Right forelimb (tissue), 1 donor: Measurements from ENCODE around the gene DKKL1.
A peak's percentile ranks its signal among the peaks of the same experiment; 100 is the strongest.

ENCODE experiments used
- DNase-seq: peaks from one replicate; pipeline ENCODE4 v3.0.0-alpha.2; 2018

Gene DKKL1

DNA sequence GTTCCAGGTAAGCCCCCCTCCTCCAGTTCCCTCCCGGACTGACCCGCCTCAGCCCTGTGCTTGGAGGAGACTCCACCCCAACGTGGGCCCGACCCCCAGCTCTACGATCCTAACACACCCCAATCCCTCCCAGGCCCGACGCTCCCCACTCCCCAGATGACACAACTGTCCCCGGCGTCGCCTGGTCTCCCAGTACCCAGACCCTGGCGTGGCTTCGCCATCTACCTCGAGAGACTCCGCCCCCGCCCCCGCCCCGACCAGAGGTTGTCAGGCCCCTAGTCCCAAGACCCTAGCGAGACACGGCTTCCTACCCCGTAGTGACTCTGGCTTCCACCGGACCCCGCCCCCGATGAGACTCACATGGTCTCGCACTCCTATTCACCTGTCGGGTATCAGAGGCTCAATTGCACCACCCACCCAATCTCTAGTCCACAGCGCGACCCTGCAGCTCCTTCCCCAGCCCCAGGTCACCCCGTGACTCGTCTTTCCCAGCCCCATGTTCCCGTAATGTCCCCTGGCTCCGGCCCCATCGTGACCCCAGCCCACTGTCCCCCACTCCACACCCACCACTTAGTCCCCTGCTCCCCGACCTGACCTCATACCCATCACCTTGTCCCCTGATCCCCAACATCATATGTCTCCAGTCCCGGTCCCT is 25.5 kb upstream of the DKKL1 start:
- DNase-seq = peak; percentile 54

DNA sequence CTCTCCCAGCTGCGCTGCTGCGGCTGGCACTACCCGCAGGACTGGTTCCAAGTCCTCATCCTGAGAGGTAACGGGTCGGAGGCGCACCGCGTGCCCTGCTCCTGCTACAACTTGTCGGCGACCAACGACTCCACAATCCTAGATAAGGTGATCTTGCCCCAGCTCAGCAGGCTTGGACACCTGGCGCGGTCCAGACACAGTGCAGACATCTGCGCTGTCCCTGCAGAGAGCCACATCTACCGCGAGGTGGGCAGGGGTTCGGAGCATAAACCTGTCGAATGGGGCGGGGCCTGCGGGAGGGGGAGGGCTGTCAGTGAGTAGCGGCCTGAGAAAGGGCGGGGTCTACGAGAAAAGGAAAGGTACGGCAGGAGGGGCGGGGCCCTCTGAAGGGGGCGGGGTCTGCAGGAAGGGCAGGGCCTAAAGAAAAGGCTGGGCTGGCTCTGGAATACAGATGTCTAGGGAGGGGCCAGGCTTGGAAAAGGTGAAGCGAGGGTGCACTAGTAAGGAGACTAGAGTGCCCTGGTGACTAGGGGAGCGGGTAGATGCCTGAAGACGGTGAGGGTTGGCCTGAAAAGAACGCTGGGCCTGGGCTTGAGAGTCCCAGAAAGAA is 24.9 kb upstream of the DKKL1 start:
- peak; percentile 67 for DNase-seq

DNA sequence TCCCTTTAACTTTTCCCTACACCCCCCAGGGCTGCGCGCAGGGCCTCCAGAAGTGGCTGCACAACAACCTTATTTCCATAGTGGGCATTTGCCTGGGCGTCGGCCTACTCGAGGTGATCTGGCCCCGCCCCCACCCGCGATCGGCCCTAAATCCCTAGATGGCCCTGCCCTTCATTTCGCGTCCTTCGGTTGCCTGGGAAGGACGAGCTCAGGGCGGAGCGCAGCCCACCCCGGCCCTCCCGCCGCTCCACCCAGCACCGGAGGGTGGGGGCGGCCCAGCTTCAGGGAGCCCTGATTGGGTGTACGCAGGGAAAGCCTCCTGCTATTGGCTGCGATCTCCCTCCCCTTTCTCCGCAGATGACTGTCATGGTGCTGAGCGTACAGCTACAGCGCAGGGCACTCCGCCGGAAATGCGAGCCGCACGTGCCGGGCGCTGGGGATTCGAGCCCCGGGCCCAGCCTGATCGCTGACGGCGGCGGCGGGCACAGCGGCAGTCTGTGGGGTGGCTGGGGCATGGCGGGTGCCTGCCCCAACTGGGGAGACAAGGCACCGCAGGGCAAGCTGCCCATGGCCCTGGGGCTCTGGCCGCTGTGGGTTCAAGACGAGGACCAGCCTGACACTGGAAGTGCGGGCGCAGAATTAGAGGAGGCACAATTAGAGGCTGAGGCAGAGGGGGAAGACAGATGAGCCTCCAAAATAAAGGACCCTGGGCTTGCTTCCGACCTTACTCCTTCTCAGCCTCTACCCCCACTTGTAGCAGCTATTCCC is 24.2 kb upstream of the DKKL1 start:
- DNase-seq = peak; percentile 90

DNA sequence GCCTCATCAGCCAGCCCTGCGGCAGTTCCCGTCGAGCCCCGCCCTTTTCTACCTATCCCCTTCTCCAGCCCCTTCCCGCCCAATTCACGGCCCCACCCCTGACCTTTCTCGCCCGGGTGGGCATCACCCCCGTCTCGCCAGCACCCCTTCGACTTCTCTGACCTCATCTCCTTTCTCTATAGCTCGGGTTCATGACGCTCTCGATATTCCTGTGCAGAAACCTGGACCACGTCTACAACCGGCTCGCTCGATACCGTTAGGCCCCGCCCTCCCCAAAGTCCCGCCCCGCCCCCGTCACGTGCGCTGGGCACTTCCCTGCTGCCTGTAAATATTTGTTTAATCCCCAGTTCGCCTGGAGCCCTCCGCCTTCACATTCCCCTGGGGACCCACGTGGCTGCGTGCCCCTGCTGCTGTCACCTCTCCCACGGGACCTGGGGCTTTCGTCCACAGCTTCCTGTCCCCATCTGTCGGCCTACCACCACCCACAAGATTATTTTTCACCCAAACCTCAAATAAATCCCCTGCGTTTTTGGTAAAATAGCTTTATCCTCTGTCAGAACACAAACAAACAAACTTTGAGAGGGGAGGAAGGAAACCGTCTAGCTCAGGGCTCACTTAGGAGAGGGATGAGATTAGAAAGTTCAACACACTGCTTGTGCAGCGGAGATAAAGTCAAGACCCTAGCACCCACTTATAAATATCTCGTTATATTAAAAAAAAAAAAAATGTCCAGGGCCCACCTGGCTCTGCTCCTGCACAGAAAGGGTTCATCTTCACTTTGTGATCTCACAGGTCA is 23.4 kb upstream of the DKKL1 start:
- peak; percentile 60 for DNase-seq

DNA sequence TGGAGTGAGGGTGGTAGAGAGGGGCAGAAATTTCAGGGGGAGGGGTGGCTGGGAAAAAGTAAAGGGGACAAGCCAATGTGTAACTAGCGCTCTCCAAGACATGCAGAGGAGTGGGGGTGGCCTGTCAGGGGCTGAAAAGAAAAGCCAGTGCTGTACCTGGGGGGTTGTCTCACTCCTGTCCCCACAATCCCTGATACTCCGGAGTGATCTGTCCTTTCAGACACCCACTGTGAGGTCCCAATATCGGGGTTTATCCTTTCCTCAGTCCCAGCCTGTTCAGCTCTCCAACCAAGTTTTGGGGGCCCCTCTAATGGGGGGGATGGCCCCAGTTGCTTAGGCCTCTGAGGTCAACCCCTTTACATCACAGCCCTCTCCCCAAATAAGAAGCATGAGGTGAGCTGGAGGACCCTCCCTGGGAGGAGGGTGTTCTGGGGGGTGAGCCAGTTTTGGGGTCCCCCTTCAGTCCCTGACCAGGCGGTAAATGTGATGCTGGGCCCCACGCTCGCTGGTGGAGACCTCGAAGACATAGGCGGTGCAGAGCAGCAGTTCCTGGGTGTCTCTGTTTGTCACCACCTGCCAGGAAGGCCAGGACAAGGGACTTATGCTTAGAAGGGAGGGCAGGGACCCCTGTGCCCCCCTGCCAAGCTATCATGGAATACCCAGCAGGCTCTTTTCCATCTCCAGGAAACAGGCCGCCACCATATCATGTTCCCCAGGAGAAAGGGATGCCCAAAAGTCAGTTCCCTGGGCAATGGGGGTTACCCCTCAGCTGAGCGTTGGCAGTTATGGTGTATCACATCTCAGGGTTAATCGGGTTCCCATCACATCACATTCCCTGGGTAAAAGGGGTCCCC is 22.6 kb upstream of the DKKL1 start:
- DNase-seq = peak; percentile 36

DNA sequence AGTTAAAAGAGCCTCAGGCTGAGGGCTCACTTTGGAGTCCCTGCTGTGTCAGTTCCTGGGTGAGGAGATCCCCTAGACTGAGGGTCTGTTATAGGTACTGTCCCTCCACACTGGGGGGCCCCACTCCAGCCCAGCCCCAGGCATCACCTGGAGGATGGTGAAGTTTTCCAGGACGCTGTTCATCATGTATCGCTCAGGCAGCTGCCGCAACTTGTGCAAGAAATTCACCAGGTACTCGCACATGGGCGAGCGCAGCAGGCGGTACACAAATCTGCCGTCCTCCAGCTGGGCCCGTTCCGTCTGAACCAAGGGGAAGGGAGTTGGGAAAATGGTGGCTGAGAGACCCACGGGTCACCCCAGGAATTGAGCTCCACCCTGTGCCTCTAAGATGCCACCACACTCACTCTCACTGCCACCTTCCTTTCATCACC is 21.4 kb upstream of the DKKL1 start:
- DNase-seq = peak; percentile 39

DNA sequence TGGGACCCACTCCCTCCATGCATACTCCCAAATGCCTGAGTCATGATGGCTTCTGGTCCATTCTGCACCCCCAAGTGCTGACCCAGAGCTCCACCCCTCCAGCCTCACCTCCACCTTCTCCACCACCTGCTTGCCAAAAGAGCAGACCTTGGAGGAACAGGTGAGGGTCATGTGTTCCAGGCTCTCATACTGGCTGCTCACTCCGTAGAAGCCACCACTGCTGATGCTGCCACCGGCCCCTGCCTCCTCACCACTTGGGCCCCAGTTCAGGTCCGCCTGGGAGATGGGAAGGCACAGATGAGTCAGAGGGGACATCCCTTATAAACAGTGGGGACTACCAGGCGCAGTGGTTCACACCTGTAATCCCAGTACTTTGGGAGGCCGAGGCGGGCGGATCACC is 20.6 kb upstream of the DKKL1 start:
- DNase-seq = peak; percentile 12

DNA sequence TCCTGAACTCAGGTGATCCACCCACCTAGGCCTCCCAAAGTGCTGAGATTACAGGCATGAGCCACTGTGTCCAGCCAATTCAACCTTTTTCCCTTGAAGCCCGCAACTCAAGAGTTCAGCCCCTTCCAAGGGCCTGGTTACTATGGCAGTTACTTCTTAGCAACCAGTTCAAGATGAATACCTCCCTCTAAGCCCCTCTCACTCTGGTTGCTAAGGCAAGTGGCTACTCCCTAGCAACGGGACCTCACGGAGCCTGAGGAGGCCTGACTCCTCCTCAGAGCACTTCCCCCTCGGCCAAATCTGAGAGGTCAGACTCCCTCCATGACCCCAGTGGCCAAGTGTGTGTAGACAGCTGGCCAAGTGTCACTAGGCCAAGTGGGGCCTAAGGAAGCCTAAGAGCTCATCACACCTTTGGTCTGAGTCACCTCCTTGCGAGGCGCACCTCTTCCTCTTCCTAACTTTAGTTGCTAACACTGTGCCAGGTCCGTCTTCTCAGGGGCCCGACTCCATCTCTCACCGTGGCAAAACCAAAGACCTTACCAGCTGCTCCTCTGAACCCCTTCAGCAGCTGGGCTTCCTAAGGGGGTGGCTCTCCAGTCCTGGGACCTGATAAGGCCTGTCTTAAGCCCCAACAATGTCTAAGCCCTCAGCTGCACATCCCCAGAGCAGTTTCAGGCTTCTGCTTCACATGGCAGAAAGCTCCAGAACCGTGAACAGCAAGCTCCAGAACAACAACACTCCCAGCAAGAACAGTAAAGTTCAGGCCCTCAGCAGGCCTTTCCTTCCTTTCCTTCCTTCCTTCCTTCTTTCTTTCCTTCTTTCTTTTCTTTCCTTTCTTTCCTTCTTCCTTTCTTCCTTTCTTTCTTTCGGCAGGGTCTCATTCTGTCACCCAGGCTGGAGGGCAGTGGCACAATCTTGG is 18.9 kb upstream of the DKKL1 start:
- DNase-seq = no peak

DNA sequence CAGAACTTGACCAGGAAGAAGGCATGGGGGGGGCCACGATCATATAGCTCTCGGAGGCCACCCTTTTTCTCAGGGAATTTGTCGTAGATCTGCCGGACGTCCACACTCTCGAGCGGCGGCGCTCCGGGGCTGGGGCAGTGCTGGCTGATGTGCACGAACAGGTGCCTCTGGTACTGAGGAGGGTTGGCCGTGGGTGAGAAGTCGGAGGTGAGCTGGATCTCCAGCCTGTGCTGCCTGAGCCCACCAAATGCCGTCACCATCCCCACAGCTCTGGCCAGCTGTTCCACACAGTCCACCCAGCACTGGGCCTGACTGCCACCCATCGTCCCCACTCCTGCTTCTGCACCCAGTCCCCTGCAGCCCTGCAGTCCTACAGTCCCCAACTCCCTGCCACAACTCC is 16.5 kb upstream of the DKKL1 start:
- DNase-seq = no peak

DNA sequence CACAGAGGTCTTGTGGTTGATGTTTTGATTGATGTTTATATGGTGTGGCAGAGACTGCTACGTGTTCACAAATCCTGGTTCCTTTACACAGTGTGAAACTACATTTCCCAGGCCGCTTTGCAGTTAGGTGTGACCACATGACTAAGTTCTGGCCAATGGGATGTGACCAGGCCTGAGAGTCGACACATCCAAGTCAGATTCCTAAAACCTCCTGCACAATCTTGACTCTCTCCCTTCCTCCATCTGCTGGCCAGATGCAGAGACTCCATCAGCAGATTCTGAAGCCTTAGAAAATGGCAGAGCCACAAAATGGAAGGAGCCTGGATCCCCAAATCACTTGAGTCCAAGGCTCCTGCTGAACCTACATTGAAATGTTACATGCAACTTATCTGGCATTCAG is 15.8 kb upstream of the DKKL1 start:
- no peak for DNase-seq

DNA sequence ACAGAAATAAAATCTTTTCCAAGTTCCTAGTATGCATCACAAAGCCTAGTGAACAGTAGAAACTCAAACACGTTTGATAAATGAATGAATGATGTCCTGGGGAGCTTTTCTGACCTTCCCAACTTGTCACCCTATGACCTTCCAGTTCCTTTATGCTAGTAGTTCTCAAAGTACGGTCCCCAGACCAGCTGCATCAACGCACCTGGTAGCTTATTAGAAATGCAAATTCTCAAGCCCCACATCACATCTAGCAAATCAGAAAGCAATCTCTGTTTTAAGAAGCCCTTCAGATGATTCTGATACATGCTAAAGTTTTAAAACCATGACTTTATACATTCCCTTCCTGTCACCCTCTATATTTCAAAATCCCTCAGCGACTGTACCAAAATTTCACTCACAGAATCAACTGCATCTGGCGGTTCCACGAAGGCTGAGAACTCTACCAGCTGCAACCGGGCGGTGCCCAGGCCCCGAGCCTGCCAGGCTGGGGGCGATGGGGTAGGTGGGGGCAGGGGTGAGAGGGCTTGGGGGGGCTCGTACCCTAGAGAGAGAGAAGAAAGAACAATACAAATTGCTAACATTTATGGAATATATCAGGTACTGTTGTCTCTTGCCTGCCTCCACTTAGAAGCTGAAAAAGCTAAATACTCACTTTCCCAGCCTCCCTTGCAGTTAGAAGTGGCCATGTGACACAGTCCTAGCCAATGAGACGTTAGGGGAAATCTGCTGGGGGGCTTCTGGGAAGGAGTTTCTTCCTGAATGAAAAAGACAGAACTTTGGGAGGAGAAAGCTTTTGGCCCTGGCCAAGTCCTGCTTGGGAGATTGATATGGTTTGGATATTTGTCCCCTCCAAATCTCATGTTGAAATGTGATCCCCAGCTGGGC is 15.1 kb upstream of the DKKL1 start:
- DNase-seq = no peak

DNA sequence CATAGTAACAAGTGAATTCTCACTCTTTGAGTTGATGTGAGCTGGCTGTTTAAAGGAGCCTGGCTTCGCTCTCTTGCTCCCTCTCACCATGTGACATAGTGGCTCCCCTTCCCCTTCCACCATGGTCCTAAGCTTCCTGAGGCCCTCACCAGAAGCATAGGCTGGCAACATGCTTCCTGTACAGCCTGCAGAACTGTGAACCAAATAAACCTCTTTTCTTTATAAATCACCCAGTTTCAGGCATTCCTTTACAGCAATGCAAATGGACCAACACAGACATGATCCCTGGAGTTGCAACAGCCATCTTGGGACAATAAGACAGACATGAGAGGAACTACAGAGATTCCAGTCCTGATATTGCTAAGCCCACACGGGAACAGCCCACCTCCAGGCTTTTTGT is 14.1 kb upstream of the DKKL1 start:
- DNase-seq = no peak

DNA sequence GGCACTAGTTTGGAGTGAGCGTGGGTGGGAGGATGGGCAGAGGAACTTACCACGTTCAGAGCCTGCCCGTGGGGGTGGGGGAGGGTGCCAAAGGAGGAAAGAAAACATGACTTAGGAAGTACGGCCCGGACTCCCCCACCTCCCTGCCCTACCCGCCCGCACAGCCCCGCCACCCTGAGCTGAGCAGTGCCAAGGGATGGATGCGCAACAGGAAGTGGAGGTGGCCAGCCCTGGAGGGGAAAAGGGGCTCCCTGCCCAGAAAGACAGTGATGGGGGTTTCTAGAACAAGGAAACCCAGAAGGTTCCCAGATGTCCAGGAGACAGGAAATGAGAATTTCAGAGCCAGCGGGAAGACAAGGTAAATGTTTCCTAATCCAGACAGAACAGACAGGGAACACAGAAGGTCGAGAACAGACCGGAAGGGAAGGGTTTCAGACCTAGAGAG is 7.7 kb upstream of the DKKL1 start:
- no peak for DNase-seq

DNA sequence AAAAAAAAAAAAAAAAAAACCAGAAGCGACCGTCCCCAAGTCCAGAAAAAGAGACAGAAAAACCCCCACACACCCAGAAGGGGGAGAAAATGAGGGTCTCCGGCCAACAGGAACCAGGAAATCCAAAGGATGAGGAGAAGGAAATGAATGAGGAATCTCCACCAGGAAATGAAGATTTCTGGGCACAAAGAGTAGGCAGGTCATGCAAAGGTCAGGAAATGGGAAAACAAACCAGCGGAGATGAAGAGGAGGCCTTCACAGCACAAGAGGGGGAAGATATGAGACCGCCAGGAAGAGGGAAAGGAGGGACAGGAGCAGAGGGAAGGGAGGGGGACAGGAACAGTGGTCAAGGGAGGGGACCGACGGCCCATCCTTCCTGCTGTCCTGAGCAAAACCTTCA is 7.3 kb upstream of the DKKL1 start:
- DNase-seq = no peak

DNA sequence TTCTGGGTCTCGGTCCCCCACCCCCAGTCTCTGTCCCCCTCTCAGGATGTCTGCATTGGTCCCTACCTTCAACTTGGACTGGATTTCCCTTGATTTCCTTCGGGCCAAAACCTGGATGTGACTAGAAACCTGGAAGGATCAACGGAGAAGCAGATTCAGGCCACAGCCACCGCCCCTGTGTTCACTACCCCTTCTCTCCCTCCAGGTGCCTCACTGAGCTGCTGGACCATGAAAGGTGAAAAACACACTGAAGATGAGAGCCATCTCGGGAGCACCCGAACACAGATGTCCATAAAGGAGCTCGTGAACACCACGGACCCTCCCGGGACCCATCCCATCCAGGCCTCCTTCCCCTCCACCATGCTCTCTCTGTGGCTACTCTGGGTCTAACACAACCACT is 6.5 kb upstream of the DKKL1 start:
- no peak for DNase-seq

DNA sequence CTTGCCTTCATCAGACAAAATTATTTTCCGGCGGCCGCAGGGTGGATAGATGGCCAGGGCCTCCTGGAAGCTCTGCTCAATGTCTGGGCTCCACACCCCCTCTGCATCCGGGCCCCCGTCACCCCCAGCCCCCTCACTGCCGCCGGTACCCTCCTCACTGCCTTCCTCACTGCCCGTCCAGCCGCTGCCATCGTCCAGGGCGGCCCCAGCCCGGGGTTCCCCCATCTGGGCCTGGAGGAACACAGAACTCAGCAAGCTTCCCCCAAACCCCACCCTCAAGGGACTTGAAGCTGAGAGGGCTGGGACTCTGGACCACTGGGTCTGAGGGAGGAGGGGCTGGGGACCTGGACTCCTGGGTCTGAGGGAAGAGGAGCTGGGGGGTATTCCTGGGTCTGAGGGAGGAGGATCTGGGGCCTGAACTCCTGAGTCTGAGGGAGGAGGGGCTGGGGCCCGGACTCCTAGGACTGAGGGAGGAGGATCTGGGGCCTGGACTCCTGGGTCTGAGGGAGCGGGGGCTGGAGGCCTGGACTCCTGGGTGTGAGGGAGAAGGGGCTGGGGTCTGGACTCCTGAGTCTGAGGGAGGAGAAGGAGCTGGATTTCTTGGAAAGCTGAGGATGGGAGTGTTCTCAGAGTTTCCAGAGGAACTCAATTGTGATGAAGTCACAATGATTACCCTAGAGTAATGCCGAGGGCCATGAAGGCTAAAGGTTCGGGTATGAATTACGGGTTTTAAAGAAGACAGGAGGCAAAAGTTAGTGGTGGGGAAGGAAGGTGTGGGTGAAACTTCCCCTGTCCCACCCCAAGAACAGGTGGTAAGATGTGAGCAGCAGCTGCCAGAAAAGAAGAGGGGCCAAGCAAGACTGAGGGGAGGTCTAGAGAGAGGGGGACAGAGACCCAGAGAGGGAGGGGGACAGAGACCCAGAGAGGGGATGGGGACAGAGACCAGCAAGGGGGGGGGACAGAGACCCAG is 3.5 kb upstream of the DKKL1 start:
- DNase-seq = no peak

DNA sequence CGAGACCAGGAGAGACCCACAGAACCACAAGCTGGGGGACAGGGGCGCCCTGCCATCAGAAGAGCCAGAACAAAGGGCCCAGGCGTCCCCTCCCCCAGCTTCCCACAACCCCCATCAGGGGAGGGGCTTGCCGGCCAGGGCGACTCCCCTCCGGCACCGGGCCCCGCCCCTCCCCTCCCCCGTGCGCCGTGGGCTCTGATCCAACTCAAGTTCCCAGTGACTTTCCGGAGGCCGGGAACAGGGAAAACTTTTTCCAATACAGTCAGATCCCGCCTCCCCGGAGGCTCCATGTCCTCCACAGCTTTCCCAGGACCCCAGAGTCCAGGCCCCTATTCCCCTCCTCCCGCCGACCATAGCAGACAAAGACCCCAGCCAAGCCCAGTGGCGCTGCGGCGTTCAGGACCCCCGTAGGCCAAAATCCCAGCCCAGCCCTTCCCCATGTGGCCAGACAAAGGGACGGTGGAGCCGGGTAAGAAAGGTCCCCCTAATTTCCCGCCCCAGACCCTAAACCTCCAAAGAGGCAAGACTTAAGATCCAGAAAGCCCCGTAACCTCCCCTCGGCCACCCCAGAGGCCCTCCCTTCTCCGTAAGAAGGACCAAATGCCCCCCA is 2.1 kb upstream of the DKKL1 start:
- peak; percentile 96 for DNase-seq
